ENCODE results near the gene ADISSP.

Gene ADISSP

DNA sequence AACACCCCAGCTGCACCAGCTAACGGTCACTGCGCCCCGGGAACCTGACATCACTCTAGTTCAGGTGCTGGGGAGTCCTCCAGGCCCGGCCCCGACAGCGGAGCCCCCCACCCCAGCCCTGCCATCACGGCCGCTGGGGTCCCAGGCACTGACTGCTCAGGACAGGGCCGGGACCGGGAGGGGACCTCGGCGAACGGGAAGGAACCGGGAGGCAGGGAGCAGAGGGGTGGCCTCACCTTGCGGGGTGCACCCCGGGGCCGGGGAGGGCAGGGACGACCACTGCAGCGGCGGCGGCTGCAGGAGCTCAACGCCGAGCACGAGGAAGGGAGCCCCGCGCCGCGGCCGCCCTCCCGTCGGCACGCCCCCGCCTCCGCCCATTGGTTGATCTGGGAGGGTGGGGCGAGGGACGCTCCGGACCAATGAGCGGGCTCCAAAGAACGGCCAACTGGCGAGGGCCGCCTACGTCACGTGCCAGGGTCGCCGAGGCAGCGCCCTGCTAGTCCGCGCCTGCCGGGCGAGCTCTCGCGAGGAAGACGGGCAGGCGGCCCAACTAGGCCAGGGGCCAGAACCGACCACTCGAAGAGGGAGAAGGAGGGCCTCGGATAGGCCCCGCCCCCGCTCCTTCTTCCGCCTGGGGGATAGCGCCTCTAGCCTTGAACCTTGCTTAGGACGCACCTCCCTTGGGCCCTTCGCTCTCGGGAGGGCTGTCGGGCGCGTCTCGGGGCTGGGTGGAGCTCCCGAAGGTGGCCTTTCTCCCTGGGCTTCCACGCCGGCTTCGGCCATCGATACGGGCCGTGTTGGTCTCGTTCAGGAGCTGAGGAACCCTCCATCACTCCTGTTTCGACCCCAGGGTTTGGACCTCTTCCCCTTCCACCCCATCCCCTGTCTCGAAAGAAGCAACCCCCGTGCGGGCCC, at the start of gene ADISSP:
Gene ADISSP (minus strand): TSS at position 327 of the 915 bp plus-strand sequence. CDS start 7,653 bp downstream, outside the sequence.
- DNase-seq = peak; percentile 97 to 98

DNA sequence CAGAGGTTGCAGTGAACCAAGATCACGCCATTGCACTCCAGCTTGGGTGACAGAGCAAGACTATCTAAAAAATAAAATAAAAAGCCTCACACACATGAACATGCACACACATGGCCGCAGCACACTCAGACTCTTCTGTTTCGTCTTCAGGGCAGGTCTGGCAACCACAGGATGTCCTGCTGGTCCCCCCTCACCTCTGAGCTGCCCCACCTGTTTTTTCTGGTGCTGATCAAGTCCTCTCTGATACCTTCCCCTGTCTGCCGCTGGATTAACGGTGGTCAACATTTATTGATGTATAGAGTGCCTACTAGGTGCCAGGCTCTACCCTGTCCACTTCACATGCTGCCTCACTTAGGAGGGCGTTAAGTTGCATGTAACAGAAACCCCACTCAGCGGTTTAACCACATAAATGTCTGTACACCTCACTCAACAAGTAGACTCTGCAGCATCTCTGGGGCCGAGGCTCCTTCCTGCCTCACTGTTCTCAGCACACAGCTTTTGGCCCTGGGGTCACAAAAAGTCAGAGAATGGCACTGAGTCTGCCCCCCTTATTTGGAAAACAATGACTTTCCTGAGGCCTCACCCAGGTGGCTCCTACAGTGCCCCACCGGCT, 48.3 kb upstream of the ADISSP start:
- no peak for DNase-seq

DNA sequence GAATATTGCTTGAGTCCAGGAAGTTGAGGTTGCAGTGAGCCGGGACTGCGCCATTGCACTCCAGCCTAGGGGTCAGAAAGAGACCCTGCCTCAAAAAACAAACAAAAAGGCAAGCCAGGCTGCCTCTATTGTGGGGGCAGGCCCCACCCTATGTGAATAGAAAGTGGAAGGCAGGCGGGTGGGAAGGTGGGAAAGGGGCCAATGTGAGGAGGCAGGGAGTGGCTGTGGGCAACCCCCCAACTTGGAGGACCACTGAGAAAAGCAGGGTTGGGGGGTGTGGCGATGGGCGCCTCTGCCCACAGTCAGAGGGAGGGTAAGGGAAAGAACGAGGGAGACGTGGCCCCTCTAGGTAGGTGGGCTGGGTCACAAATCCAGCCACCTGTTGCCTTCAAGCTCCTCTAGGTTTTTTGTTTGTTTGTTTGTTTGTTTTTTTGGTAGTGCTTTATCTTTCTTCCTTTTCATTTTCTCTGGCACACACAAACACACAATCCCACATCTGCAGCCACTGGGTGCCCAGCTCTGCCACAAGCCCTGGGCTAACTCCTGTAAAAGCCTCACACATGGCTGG, 47.5 kb upstream of the ADISSP start:
- DNase-seq = no peak

DNA sequence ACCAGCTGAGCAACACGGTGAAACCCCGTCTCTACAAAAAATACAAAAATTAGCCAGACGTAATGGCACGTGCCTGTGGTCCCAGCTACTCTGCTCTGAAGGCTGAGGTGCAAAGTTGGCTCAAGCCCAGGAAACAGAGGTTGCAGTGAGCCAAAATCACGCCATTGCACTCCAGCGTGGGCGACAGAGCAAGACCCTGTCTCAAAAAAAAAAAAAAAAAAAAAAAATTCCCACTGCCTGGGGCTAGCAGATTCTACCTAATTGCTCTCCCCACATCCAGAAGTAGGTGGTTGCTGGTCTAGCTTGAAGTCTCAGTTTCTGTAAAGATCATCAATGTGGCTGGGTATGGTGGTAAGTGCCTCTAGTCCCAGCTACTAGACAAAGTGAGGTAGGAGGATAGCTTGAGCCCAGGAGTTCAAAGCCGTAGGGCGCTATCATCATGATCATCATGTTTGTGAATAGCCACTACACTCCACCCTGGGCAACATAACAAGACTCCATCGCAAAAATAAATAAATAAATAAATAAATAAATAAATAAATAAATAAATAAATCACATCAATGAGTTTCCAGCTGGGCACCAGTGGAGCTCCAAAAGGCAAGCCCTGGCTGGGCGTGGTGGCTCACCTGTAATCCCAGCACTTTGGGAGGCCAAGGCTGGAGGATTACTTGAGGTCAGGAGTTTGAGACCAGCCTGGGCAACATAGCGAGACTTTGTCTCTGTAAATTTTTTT, 46.5 kb upstream of the ADISSP start:
- DNase-seq = no peak

DNA sequence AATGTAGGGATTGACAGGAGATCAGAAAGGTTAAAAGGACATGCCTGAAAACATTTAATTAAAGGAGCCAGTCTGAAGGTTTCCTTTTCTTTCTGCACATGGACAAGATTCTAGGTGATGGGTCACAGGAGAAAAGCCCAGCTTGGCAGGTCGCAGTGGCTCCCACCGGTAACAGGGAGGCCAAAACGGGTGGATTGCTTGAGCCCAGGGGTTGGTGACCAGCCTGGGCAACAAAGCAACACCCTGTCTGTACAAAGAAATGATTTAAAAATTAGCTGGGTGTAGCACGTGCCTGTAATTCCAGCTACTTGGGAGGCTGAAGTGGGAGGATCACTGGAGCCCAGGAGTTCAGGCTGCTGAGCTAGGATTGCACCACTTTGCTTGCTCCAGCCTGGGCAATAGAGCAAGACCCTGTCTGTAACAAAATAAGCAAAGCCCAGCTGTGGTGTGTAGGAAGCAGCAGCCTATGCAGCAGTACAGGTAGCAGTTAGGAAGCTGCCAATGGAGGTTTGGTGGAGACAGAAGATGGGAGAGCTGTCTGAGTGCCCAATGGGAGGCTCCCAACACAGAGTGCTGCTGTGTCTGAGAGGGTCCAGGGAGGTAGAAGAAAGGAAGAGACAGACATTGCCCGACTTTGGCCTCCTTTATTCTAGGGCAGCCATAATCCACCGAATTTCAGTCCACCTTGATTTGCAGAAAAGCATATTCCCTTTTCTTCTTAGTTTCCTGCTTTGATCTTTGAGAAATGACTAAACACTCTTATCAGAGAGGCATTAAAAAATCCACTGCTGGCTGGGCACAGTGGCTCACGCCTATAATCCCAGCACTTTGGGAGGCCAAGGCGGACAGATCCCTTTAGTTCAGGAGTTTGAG, 45.7 kb upstream of the ADISSP start:
- DNase-seq = no peak

DNA sequence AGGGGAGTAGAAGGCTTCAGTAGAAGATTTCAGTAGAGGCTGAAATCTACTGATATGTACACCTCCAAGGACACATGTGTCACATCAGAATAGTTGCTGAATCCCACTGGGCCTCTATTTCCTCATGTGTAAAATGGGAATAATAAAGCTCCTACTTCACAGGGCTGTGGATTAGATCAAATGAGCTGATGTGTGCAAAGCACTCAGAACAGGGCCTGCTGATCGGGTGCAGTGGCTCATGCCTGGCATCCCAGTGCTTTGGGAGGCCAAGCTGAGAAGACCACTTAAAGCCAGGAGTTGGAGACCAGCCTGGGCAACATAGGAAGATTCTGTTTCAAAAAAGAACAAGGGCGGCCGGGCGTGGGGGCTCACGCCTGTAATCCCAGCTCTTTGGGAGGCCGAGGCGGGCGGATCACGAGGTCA, 44.7 kb upstream of the ADISSP start:
- no peak for DNase-seq

DNA sequence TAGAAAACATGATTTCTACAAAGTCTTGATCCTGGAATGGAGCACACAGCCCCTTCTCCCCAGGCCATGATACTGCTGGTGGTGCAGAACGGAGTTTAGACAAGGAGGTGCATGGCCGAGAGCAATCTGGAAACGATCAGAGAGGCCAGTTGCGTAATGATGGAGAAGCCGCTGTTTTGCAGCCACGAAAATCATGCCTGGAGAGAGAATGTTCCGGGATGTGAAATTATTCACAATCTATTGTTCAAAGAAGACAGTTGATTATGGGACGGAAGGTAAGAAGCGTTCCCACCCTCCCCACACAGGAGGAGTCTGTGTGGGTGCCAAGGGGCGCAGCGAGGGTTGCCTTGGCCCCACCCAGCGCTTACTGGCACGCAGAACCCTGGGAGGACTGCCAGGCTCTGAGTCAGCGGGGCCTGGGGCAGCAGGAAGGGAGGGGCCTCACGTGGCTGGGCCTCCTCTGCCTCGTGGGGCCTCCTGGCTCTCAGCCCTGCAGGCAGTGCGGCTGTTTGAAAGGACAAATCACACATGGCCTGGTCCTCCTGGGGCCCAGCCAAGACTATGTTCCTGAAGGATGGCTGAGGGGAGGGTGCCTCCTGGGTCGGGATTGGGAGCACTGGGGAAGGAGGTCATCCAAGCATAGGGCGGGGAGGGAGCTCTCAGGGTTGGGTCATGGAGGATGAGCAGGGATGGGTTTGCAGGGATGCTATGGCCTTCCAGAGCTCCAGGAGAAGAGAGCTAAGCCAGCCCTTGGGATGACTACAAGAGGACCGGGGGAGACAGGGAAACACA, 44.1 kb upstream of the ADISSP start:
- DNase-seq = peak; percentile 91 to 93

DNA sequence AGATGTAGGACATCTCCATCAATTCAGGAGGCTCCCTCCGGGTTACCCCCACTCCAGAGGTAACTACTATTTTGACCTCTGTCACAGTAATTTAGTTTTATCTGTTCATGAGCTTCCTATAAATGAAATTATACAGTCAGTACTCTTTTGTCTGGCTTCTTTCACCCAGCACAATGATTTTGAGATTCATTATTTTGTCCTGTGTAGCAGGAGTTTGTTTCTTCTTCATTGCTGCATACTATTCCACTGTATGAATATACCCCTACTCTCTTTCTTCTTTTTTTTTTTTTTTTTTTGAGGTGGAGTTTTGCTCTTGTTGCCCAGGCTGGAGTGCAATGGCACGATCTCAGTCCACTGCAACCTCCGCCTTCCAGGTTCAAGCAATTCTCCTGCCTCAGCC, 41.0 kb upstream of the ADISSP start:
- DNase-seq = no peak

DNA sequence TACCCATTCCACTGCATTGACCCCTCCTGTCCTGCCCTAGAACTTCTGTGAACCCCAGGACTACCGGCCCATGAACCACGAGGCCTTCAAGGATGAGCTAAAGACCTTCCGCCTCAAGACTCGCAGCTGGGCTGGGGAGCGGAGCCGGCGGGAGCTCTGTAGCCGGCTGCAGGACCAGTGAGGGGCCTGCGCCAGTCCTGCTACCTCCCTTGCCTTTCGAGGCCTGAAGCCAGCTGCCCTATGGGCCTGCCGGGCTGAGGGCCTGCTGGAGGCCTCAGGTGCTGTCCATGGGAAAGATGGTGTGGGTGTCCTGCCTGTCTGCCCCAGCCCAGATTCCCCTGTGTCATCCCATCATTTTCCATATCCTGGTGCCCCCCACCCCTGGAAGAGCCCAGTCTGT, 37.2 kb upstream of the ADISSP start:
- DNase-seq = no peak

DNA sequence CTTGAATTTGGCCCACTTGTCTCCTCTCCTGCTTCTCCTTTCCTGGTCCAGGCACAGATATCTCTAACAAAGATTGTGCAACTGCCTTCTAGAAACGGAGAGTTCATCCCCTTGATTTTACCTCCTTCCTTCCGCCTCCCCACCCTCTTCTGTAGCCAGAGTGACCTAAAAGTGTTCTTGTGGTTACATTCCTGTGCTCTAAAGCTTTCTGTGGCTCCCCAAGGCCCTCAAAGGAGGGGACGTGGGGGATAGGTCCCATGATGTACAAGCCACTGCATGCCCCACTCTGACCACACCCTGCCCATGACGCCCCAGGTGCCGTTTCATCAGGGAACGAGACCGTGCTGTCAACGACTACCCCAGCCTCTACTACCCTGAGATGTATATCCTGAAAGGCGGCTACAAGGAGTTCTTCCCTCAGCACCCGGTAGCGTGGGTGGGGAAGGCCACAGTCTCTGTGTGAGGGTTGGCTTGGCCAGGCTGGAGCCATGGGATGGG, 36.8 kb upstream of the ADISSP start:
- DNase-seq = no peak

DNA sequence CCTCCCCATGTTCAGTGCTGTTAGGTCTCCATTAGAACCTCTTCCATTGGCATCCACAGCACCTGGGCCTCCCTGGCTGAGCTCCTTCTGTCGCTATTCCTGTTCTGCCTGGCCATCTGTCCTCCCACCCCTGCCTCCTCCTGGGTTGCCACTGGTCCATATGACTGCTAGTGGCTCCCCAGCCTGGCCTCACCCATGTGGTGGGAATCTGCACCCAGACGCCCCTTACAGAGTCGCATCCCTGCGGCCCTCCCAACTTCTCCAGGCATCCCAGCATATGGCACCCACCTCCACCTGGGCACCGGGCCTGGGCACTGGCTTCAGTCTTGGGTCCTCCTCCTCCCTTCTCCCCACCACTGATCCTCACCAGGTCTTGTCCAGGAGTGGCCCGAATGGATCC, 36.3 kb upstream of the ADISSP start:
- no peak for DNase-seq

DNA sequence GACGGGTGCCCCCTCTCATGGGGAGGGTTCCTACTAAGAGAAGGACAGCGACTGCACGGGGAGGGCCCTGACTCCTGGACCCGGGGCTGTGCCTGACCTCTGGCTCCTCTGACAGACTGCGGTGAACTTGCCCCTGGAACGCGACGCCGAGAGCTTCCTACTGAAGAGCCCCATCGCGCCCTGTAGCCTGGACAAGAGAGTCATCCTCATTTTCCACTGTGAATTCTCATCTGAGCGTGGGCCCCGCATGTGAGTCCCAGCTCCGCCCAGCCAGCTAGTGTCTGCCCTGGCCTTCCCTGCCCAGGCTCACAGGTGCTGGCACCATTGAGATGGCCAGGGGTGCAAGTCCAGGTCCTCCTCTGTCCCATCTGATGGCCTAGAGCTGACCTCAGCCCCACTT, 35.7 kb upstream of the ADISSP start:
- DNase-seq = no peak

DNA sequence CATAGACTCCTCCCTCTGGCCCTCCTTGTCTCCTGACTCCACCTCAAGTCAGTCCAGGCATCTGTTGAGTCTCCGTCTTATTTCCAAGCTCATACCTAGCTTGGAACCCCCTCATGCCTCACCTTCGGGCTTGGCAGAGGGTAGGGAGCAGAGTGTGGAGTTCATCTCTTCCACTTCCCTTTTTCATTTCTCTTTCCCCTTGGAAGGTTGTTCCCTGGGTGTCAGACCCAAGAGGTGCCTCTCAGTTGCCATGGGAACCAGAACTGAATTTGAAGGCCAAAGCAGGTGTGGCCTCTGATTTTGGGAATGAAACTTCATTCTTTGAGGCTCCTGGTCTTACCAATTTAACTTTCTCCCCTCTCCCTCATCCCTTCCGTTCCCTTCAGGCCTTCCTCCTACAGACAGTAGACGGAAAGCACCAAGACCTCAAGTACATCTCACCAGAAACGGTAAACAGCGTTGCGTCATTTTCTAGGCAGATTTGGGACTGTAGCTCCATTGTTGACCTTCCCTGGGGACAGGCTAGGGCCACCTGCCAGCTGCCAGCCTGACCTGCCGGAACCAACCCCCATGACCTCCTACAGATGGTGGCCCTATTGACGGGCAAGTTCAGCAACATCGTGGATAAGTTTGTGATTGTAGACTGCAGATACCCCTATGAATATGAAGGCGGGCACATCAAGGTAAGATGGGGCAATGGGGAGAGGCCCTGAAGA, 35.1 kb upstream of the ADISSP start:
- no peak for DNase-seq

DNA sequence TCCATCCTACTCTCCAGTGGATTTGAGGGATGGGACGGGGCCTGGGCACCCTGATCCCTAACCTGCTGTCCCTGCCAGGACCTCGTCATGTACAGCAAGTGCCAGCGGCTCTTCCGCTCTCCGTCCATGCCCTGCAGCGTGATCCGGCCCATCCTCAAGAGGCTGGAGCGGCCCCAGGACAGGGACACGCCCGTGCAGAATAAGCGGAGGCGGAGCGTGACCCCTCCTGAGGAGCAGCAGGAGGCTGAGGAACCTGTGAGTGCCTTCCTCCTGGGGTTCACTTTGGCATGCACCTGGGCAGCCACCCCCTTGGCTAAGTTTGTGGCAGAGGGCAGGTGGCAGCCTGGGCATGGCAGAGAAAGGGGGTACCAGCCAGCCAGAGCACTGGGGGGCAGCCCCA, 34.3 kb upstream of the ADISSP start:
- DNase-seq = no peak

DNA sequence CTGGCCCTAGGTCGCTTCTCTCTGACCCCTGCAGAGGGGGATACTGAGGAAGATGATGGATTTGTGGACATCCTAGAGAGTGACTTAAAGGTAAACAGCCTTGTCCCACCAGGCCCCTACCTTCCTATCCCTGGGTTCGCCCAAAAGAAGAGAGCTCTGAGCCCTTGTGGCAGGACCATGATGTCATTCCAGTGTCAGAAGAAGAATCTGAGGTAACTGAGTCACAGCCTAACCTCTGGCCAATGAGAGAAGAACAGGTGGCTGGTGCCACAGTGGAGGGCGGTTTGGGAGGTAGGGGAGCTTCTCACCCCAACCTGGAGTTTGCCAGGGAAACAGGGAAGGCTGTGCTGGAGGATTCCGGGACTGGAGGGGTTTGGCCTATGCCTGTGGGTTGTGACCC, 33.7 kb upstream of the ADISSP start:
- no peak for DNase-seq

DNA sequence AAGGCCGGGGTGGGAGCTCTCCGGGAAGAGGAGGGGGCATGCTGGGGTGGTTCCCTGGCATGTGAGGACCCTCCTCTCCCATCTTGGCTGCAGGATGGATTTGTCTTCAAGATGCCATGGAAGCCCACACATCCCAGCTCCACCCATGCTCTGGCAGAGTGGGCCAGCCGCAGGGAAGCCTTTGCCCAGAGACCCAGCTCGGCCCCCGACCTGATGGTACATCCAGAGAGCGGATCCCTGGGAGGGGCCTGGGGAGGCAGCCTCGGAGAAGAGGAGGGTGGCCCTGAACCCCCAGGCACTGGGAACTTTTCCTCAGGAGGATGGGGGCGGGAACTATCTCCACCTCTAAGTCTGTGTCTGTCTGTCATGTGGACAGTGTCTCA, 33.3 kb upstream of the ADISSP start:
- no peak for DNase-seq

DNA sequence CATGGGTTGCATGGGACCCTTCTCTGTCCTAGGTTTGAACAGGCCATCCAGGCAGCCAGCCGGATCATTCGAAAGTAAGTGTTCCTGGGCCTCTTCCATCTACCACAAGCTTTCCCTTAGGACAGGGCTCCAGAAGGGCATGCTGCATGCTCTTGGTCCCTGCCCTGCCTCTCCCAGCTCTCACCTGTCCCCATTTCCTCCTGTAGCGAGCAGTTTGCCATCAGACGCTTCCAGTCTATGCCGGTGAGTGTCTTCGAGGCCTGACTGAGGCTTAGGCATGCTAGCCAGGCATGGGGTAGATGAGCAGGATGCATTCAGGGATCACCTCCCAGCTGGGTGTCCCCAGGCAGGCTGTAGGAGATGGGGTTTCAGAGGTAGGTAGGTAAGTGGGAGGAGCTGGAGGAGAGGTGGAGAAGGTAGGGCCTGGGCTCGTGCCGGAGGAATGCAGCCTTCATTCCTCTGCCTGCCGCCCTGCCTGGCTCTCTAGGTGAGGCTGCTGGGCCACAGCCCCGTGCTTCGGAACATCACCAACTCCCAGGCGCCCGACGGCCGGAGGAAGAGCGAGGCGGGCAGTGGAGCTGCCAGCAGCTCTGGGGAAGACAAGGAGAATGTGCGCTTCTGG, 32.8 kb upstream of the ADISSP start:
- DNase-seq = no peak

DNA sequence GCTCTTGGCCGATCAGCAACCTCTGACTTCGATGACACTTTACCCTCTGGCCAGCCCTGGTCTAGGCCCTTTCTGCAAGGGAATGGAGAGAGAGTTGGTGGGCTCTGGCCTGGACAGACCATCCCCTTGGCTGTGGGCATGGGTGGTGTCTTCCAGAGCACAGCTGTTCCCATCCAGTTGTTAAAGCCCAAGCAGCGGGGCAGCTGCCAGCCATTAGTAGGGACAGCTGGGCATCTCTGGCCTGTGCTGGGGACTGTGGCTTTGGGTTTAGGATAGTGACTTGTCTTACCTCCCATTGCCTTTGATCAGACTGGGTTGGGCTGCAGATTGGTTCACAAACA, 31.3 kb upstream of the ADISSP start:
- DNase-seq = no peak

DNA sequence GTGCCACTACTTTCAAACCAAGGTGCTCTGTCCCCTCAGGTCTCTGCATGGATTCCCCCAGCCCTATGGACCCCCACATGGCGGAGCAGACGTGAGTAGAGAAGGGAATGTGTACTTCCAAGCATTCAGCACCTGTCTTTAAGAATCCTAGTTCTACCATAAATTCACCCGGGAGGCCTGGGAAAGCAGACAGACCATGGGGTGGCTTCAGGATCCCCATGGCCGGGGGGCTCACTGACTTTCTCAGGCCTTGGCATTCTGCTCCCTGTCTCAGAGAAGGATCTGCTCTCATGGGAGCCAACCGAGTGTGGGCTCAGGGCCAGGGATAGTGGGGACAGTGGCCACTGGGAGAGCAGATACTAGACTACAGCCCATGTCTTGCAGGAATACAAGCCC, 30.8 kb upstream of the ADISSP start:
- DNase-seq = no peak

All from stimulated activated CD4-positive, alpha-beta T cell treated with anti-CD3 and anti-CD28 coated beads, Interleukin-2, amount 100 ng/mL, for 24 hours (primary cell).